GM21381 (cell line): ENCODE measurements around the gene CTLA4.

Source experiments
- ATAC-seq: cut with Tn5 transposase; IDR thresholded peaks from one replicate; pipeline ENCODE4 v1.9.1; 2021; ENCODE audit warnings: mild to moderate bottlenecking, moderate library complexity; ENCODE audit not compliant: unreplicated experiment

The CTLA4 gene

GRCh38 chr2:203867561-203868200, at the start of gene CTLA4:
Gene CTLA4, plus strand, starts transcription at chr2:203867771. Its CDS starts 172 bp downstream, at chr2:203867943.
- no peak for ATAC-seq

DNA sequence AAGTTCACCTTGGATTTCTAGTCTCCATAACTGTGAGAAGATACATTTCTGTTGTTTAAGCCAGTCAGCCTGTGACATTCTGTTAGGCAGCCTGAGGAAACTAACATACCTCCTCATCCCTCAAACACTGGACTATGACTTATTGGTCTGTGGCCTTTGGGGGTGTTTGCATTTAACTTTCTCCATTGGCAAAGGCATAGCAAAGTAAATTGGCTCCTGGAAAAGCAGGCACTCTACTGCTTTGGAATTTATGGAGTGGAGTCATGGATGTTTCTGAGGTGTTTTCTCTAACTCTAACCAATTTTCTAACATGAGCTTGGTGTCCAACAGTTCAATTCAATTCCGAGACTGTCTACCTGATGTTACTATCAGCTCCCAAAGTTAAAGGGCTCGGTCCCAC, 48.9 kb upstream of the CTLA4 start:
- ATAC-seq: no peak

GRCh38 chr2:203819434-203820133, 48.0 kb upstream of the CTLA4 start:
- ATAC-seq: no peak

GRCh38 chr2:203820969-203821368, 46.6 kb upstream of the CTLA4 start:
- ATAC-seq: peak; percentile 85

- ATAC-seq: no peak
Measured at GRCh38 chr2:203822240-203822639, 45.3 kb upstream of the CTLA4 start.

GRCh38 chr2:203823173-203823572, 44.4 kb upstream of the CTLA4 start:
- ATAC-seq: no peak

DNA sequence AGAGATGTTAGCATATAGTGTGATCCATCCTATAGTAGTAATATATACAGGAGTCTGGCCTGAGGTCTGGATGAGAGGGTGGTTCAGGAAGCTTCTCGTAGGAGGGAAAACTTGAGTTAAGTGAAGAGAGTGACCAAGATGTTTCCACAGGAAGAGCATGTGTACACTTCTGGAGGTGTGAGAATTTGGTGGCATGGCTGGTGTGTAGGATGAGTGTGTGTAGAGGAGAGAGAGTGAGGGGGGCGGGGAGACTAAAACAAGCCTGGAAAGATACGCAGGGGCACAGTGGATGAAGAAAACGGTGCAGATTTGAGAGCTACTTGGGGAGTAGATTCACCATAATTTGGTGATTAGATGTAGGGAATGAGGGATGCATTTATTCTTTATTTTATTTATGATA, 43.5 kb upstream of the CTLA4 start:
- no peak for ATAC-seq

DNA sequence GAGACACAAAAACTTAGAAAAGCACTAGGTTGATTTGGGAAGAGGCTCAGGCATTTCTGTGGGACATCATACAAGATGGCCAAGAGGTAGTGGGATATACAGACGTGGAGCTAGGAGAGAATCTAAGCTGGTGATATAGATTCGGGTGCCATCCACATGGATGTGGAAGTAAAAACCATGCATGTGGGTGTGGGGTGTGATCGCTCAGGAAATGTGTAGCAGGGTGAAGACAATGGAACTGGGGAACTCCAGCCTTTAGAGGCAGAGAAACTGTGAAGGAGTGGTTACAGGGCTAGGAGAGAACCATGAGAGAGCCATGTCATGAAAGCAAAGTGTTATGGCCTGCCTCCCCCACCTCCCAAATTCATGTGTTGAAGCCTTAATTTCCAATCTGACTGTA, 43.0 kb upstream of the CTLA4 start:
- ATAC-seq: no peak

- no peak for ATAC-seq
Measured at GRCh38 chr2:203826704-203827103, 40.9 kb upstream of the CTLA4 start.

GRCh38 chr2:203830304-203831055, 37.1 kb upstream of the CTLA4 start:
- ATAC-seq: no peak

DNA sequence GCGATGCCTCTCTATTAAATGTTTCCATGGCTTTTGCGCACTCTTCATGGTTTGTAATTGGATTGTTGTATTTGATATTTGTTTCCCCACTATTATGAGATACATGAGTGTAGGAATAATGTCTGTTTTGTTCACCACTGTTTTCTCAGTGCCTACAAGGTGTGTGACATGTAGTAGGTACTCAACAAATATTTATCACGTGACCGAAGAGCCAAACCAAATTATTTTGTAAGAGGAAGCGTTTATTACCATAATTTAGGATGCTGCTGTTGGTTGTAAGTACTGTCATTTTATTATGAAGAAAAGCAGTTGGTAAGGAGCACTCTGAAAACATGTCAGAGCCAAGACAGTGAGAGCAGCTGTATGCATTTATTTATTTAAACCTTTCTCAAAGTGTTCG, 32.2 kb upstream of the CTLA4 start:
- ATAC-seq: no peak

- no peak for ATAC-seq
Measured at GRCh38 chr2:203835892-203836800, 31.4 kb upstream of the CTLA4 start.

- no peak for ATAC-seq
Measured at GRCh38 chr2:203840655-203841205, 26.8 kb upstream of the CTLA4 start.

- no peak for ATAC-seq
Measured at GRCh38 chr2:203841654-203842053, 25.9 kb upstream of the CTLA4 start.

- no peak for ATAC-seq
Measured at GRCh38 chr2:203842373-203842772, 25.2 kb upstream of the CTLA4 start.

GRCh38 chr2:203846490-203847105, 21.0 kb upstream of the CTLA4 start:
- no peak for ATAC-seq

DNA sequence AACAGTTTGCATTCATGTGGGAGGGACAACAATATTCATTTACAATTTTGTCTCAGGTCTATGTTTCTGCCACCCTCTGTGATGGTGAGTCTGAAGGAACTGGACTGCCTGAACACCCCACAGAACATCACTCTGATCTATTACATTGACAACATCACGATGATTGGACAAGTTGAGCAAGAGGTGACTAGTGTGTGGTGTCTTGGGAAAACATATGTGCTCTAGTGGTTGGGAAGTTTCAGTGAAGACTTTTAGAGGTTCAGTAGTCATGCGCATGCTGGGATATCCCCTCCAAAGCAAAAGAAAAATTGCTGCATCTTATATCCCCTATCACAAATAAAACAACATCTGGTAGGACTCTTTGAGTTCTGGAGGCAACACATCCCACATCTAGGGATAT, 18.6 kb upstream of the CTLA4 start:
- ATAC-seq: no peak

DNA sequence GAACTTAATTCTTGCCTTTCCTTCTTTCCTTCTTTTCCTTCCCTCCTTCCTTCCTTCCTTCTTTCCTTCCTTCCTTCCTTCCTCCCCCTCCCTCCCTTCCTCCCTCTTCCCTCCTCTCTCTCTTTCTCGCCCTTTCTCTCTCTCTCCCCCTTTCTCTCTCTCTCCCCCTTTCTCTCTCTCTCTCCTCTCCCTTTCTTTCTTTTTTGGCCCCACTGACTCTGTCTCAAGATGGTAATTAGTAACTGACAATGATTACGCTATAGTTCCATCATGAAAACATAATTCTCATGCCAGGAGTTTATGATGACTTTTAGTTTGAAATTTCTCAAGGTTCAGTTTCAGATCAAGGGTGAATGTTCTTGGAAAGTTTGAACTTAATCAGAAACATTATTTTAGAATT, 14.8 kb upstream of the CTLA4 start:
- ATAC-seq: no peak

DNA sequence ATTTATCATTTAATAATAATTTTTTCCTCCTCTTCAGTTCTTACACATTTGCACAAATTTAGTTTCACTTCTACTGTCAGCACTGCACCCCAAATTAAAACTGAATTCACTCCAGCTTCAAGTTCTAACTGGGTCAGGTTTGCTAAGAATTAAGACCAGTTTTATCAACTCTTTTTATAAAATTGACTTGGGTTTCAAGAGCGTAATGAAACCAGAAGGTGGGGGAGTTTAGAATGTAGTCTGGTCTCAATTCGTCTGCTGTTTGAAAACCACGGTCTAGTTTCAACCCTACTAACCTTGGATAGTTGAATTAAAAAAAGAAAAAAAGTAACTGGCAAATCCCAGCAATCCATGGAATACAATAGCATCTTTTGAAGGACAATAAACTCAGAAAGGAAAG, 14.3 kb upstream of the CTLA4 start:
- no peak for ATAC-seq

DNA sequence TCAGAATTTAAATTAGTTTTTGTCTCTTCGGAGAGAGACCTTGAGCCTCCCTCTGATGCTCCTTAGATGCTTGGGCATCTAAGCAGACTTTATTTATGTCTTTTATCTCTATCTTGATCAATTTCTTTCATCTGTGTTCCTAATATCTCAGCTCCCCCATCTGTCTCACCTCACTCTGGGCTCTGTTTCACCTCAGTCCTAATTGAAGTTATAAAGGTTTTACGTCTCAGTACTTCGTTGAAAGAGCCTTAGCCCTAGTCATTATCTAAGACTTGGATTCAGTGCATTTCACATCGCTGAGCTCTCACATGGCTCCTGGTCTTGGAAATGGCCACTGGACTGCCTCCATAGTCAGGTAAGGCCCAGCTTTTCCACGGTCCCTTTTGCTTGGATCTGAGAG, 13.8 kb upstream of the CTLA4 start:
- no peak for ATAC-seq
